GM19240 (cell line): ENCODE results near the gene ST3GAL5.
"Not testable (repeated sequence)": the region's sequence is repeated elsewhere in the genome, so short reads cannot be mapped to it uniquely, and the experiment has no call there.

Experiments
- DNase-seq: peaks from one replicate; pipeline ENCODE4 v3.0.0; 2011; ENCODE audit warnings: low spot score; ENCODE audit not compliant: insufficient read length

Gene ST3GAL5

GRCh38 chr2:85894554-85895278 is 5.9 kb upstream of the ST3GAL5 start:
- not testable (repeated sequence) for DNase-seq

GRCh38 chr2:85893428-85894258 is 4.9 kb upstream of the ST3GAL5 start:
- no peak for DNase-seq

- no peak for DNase-seq
These were observed 3.6 kb upstream of the ST3GAL5 start for GRCh38 chr2:85892216-85892944.

GRCh38 chr2:85890522-85891176 is 1.9 kb upstream of the ST3GAL5 start:
- no peak for DNase-seq

GRCh38 chr2:85889627-85890281 is 964 bp upstream of the ST3GAL5 start:
- DNase-seq: no peak

- no peak for DNase-seq
These were observed 638 bp downstream of the ST3GAL5 start for GRCh38 chr2:85888020-85888683.

- no peak for DNase-seq
These were observed 1.2 kb downstream of the ST3GAL5 start for GRCh38 chr2:85887566-85888019.

GRCh38 chr2:85886590-85886989 is 2.2 kb downstream of the ST3GAL5 start:
- no peak for DNase-seq

GRCh38 chr2:85886141-85886540 is 2.6 kb downstream of the ST3GAL5 start:
- no peak for DNase-seq

- not testable (repeated sequence) for DNase-seq
These were observed 7.0 kb downstream of the ST3GAL5 start for GRCh38 chr2:85881781-85882180.

GRCh38 chr2:85880716-85881328 is 8.0 kb downstream of the ST3GAL5 start:
- not testable (repeated sequence) for DNase-seq

GRCh38 chr2:85878719-85879370 is 9.9 kb downstream of the ST3GAL5 start:
- no peak for DNase-seq

GRCh38 chr2:85875350-85876050 is 13.3 kb downstream of the ST3GAL5 start:
- no peak for DNase-seq

- no peak for DNase-seq
These were observed 15.1 kb downstream of the ST3GAL5 start for GRCh38 chr2:85873679-85874078.

GRCh38 chr2:85872536-85873161 is 16.1 kb downstream of the ST3GAL5 start:
- DNase-seq: no peak

GRCh38 chr2:85871494-85872164 is 17.2 kb downstream of the ST3GAL5 start:
- DNase-seq: no peak

GRCh38 chr2:85868822-85869221 is 20.0 kb downstream of the ST3GAL5 start:
- no peak for DNase-seq
